Fibroblast of gingiva (primary cell): ENCODE data around the gene LRRC1.
A peak's percentile ranks its signal among the peaks of the same experiment; 100 is the strongest.
"Not testable (repeated sequence)": the region's sequence is repeated elsewhere in the genome, so short reads cannot be mapped to it uniquely, and the experiment has no call there.

ENCODE experiments used
- DNase-seq: peaks from one replicate; pipeline ENCODE4 v3.0.0-alpha.2; 2011; ENCODE audit warnings: low read depth

The LRRC1 gene

DNA sequence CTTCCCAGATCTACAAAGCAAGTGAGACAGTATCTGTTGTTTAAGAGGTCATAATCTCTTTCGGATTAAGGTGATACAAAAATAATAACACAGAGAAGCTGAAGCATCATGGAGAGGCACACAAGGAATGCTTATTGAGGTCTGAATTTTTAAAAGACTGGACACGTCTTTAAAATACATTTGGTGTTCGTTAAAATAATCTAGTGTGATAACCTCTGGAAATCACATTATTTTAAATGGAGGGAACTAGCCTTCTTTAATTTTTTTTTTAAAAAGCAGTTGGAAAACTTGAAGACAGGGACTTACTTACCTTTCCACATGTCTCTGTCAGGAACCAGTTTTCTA lies 1.9 kb upstream of the LRRC1 start:
- no peak for DNase-seq

DNA sequence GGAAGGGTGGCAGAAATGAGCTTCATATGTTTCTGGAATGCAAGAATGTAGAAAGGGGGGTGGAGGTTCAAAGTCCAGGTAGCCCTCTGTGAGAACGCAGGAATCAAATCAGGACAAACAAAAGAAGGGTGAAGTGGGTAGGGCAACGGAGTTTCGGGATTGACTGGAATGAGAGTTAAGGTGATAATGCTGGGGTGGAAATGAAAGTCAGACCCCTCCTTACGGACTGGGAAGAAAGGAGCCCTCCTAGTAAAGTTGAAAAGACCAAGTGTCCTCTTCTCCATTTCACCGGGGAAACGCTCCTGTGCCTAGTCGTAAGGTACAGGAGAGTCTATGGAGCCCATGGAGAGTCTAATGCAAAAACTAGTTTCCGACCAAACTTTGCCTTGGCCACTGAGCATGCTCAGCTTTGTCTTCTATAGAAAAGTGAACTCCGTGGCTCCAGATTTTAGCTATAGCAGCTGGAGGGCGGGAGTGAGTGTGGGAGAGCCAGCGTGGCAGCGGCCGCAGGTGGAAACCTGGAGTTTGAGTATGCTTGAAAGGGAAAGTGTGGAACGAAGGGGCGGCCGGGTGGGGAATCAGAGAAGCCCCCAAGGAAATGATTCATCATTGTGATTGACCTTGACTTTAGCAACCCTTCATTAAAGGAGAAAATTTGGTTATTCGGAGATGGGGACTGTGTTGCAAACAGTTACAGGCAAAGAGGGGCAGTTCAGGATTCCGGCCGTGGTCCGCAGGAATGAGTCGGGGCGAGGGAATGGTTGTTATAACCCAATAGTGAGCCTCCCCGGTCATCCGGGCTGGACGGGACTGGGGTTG lies 1.3 kb upstream of the LRRC1 start:
- DNase-seq: peak; percentile 30

DNA sequence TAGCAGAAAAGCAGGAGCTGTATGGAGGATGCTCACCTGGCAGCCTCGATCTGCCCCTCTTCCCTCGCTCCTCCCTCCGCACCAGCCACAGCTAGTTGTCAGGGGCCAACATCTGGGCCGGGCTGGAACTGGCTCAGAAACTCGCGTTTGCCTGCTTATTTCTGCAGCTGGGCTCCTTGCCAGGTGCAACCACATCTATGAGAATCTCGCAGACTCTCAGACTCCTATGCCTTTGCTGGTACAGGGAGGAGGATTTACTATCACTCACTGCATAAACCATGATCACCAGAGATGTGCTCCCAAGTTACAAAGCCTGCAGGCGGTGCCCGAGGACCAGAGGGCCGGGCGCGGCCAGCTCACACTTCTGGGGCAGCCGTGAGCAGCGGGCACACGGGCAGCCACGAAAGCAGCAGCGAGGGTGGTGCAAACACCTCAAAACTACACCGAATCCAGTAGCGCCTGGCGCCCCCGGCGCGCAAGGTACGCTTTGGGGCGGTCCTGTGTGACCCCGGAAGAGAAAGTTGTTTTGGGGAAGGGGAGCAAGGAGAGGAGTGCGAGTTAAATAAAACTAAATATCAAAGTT lies 577 bp upstream of the LRRC1 start:
- DNase-seq: peak; percentile 65

DNA sequence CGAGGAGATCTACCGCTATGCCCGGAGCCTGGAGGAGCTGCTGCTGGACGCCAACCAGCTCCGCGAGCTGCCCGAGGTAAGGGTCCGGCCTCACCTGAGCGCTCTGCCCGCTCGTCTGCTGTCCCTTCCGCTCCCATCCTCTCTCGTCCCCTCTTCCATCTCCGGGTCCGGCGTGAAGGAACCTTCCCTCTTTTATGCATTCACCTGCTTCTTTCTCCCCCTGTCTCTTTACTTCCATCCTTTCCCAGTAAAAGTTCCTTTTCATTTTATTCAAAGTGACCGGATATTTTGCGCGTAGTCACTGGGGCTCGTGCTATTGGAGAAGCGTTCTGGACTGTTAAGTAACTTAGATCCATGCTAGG lies 516 bp downstream of the LRRC1 start:
- no peak for DNase-seq

DNA sequence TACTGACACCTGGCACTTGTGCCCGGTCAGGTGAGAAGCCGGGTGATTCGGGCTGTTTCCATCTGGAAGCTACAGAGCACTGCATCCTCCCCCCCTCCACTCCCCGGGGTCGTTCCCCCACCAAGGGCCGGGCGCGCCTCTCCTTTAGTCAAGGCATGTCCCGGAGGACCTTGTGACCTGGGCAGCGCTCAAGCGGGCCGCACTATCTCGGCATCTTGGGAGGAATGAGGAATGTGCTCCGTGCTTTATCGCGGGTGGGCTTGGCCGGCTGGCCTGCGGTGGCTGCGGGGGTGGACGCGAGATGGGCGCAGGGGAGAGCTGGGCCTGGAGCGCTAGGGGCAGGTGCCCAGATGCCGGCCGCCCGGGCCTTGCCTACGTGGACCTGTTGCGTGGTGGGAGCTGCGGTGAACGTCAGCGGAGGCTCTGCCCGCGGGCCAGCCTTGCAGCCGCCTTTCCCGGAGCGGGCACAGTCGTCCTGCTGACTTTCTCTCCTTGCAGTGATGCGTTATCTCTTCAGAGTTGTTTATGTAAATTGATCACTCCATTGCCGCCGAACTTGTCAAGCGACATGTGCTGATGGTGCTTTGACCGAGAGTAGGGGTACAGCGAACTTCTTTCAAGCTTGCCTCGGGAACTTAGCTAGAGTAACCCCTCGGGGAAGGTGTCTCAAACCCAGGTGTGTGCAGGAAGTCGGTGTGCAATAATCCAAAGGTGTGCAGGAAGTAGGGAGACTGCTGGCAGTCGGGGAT lies 1.1 kb downstream of the LRRC1 start:
- no peak for DNase-seq

DNA sequence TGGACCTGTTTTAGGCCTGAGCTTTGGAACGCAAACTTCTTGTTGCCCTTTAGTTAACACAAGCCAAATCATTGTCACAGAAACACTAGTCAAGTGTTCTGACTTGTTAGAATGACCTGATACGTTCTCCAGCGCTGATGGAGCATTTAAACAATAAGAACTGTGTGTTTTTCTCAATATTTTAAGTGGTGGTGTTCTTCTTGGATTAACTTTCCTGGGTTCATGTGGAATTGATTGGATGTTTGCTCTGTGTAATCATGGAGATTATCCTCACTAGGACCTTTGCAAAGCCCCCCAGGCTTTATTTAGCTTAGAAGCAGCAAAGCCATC lies 1.6 kb downstream of the LRRC1 start:
- DNase-seq: no peak

DNA sequence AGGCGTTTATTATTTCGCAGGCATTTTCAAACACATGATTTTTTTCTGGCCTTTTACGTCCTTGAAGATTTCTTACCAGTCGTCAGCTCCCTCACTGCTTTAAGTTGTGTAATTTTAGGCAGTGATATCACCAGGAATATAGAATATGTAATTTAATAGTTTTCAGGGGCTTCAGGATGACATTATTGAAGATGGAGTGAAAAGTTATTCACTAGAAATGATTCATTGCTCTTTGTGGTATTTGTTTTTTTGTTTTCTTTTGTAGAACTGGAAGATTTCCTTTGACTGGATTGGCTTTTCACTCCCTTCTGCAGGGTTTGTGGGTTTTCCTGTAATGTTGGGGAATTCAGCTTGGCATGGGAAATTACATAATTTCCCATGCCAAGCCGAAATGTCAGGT lies 2.0 kb downstream of the LRRC1 start:
- DNase-seq: no peak

DNA sequence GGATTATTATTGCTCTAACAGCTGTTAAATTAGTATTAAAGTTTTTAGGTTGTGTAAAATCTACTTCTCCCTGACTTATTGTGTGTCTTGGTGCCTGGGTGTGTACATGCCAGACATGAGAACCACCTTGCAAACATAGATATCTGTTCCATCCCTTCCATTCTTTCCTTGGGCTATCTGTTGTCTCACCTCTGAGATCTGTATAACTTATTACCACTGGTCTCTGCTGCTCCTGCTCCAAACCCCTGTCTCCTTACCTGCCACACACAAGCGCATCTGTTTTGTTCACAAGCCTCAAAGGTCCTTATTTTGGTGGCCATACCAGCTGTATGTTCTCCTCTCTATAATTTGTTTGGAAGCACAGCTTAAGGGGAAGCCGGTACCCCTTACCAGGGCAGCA lies 2.5 kb downstream of the LRRC1 start:
- no peak for DNase-seq

DNA sequence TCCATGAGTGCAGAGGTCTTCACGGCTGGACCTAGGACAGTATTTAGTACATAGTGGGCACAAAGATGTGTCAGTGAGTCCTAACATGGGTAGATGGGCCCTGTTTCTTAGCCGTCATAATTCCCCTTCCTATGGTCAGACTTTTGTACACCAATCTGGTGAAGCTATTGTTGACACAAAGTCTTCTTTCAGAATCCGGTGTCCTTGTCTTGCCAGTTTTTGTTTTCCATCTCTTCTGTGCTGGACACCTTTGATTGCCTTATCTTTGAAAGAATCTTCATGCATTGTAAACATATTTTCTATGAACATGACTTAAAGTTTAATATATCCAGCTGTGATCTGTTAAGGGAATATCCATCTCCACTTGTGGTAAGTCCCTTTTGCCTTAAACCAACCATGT lies 4.5 kb downstream of the LRRC1 start:
- DNase-seq: no peak

DNA sequence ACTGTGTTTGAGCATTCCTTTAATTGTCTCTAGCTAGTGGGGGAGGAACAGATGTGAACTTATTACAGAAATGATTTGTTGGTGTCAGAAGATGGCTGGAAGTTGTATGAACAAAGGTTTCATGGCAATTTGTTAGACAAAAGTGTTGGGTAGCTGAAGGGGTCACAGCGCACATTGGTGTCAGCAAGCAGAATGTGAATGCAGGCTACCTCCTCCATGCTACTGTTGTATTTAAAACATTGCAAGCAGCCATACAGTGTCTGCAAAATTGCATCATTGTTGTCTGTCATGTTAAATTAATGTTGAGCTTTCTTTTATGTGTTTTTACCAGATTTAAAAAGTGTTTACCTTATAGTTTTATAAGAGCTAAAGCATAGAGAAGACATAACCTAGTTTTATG lies 6.2 kb downstream of the LRRC1 start:
- DNase-seq: no peak

DNA sequence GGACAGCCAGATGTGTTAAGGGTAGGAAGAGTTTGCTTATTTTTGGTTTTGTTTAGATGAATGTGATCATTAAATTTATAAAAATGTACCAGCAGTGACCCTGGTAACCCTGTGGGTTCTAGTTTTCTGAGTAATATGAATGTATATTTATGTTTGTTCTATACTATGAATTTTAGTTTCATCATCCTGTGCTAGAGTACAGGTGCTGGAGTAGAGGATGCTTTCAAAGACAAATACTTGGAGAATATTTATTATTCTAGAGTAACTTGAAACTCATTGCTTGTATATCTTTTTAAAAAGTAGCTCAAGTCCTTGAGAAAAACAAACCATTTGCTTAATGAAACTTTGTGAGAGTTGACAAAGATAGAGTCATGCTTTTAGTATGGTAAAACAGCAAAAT lies 7.8 kb downstream of the LRRC1 start:
- no peak for DNase-seq

DNA sequence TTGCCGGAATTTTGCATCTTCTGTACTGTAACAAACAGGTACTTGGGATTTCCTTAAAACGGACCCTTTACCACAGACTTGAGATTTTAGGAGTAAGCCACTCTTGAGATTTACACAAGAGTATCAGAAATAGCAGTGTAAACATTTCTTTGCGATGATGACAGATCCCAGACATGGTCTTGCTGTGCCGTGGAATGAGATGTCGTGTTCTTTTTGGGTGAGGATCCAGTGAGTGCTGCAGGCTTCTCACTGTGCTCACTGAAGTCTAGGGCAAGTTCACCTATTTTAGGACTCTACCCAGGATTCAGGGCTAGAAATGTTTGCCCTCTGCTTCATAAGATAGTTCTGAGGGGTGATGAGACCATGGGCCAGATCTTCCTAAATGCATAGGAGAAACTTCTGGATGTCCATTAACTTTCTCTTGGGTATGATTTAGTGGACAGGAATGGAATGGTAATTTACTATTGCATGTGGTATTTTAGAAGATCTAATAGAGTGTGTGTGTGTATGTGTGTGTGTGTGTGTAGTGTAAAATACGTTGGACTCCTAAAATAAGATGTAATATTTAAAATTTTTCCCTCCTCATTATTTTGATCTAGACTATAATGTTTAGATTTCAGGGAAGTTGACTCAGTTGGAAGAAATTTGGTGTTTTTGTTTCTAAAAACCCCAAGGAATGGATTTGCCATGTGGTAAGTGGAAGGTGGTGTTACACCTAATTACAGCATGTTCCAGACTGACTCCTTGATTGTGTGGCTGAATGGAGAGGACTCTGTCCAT lies 8.5 kb downstream of the LRRC1 start:
- no peak for DNase-seq

DNA sequence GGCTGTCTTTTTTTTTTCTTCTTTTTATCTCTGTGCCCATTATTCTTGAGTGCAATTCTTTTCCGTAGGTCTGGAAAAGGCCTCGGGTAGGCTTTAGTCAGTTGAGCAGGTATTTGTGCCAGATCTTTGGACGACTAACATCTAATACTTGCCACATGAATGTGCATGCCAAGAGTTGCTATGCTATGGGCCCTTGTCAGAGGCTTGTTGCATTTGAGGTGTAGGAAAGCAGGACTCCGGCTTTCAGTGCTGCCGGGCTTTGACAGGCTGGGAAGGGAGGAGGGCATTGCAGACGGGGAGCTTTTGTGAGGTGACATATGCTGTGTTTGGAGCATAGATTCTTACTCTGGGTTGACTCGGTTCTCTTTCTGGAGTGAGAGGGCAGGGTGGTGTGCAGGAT lies 10.2 kb downstream of the LRRC1 start:
- DNase-seq: no peak

DNA sequence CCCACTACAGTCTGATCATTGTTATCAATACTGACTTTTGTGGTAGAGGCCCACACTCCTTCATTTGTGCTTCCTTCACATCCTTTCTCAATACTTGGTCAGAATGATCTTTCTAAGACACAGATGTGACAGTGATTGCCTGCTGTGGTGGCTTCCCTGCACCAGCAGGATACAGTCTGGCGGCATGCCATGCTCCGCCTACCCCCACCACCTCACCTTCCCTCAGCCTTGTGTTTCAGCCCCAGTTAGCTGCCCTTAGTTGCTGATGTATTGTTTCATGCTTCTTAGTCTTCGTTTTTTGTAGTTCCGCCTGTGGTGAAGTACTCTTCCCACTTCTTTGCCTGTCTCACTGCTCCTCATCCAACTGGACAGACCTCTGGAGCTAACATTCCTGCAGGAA lies 10.9 kb downstream of the LRRC1 start:
- no peak for DNase-seq

DNA sequence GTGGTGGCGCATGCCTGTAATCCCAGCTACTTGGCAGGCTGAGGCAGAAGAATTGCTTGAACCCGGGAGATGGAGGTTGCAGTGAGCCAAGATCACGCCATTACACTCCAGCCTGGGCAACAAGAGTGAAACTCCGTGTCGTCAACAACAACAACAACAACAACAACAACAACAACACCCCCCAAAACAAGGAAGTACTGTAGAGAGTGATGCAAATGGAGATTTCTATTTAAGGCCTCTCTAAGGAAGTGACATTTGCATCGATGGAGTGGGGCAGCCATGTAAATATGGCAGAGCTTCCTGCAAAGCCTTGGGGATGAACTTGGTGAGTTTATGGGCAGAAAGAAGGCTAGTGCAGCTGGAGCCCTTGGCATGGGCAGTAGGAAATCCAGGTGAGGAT lies 12.8 kb downstream of the LRRC1 start:
- not testable (repeated sequence) for DNase-seq

DNA sequence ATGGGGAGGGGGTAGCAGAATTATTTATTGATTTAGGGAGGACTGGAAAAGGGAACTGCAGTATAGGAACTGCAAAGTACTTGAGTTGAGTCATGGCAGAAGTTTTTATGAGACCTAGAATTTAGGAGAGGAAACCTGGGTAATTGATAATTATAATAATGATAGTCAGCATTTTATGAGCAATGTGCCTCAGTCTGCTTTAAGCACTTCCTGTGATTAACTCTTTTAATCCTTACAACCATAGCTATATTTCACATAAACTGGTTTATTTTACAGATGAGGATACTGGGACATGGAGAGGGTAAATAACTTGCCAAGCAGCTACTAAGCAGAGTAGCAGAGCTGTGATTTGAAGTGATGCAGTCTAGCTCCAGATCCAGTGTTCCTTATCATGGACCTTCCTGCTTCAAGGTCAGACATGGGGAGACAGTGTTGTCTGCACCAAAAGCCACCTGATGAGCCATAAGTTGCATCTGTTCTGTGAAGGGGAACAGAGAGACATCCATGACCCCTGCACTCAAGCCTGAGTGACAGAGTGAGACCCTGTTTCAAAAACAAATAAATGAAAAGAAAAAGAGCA lies 13.6 kb downstream of the LRRC1 start:
- DNase-seq: no peak

DNA sequence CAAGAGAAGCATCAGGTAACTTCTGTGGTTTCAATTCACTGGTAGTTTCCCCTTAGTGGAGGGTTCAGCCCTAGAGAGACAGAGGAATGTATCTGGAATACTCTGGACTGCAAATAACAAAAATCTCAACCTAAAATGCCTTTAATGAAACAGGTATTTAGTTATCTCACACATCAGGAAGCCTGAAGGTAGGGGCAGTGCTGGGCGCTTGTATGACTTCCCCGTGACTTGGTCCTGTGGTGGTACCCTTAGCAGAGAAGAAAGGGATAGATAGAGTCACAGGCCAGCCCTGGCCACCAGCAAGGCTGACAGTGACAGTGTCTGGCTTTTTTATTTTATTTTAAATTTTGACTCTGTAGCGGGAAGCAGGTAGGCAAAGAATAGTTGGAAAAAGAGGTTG lies 14.9 kb downstream of the LRRC1 start:
- no peak for DNase-seq

DNA sequence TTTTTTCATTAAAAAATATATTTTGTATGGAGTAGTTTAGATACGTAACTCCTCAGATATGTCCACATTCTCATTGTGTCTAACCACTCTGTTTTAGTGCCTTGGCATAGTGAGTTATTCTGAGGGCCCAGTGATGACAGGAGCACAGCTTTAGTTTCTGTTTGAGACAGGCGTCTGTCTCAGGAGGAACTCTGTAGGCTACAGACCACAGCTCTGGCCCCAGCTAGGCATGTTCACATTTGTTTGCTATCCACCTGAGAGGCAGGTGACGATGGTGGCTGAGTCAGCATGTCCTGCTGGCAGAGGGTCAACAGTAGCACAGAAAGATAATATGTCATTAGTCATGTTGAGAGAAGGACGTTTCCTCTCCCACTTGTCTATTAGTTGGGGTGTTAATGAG lies 16.3 kb downstream of the LRRC1 start:
- DNase-seq: no peak

DNA sequence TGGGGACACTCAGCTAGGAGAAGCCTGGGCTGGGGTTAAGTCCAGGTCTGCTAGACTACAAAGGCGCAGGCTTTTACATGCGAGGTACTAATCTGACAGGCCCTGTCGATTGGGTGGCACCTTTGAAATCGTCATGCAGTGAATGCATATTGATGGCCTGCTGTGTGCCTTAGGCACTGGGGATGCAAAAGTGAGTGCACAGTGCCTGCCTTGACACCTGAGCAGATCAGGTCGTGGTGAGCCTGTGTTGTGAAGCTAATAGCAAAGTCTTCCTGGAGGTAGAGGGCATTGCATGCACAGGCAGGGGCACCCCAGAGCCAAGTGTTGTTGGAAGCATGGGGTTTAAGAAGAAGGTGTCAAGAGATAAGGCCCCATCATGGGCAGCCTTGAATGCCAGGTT lies 16.9 kb downstream of the LRRC1 start:
- no peak for DNase-seq

DNA sequence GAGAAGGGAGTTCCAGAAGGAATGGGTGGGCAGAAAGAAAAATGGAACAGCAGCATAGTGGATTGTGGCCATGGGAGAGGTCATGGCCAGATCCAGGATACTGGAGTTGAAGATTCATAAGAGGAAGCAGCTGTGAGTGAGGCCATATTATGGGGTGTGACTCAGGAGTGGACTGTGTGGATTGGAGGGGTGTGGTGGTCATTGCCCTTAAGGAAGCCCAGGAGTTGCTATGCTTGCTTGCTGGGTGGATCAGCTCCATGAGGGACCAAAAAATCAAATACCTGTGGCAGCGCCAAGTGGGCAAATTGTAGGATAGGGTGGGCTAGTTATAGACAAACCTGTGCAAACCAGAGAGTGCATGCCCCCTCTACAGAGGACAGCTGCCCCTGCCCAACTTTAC lies 18.3 kb downstream of the LRRC1 start:
- DNase-seq: no peak

DNA sequence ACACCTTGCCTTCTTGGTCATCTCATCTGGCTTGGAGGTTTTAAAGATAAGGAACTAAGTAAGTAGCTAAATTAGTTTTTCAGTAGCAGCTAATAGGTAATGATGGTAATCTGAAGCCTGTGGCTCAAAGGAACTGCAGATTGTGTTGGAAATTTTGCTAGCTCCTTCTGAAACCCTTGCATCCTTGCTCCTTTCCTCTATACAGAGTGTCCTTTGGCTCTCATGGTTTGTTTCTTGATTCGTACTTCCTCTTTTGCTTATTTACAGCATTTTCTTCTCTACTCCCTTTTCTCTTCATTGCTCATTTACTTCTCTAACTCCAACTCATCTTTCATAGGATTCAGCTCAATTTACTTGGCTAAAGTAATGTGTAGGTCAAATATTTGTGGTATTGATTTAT lies 19.0 kb downstream of the LRRC1 start:
- DNase-seq: no peak

DNA sequence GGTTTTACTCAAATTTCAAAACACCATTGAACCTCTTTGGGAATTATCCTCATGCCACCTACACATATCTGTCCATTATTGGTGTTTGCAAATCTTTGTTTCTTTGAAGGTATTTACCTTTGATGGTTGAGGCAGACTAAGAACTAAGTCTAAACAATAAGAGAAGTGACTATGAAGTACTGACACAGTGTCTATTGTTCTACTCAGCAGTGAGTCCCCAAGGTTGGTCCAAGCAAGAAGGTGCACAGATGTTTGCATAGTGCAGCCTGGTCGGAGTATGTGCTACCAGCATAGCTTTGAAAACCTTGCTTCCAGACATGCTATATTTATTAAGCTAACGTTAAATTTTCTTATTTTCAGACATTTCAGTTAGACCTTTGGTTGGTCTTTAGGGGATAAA lies 19.5 kb downstream of the LRRC1 start:
- DNase-seq: no peak
